ENCODE data around the gene ERP44. TPM values are rescaled to one million over a fixed set of nuclear protein-coding genes. Genes with fewer than 3 reads are reported as not detected.

The ERP44 gene
- total RNA-seq, 2 donors from 2014 or later = 10.7 to 11.5 TPM

- no peaks in the 10 kb centered on the region for H3K36me3 Mint-ChIP-seq
- ATAC-seq = no peak
- no peak overlapping the region for H3K27ac Mint-ChIP-seq
- H3K9me3 Mint-ChIP-seq = no peaks in the 10 kb centered on the region
- DNase-seq (ENCODE audit: low spot score in 2 of 2) = no peak
Observed at GRCh38 chr9:100058699-100059579, 39.9 kb downstream of the ERP44 start.

GRCh38 chr9:100057624-100058023, 41.2 kb downstream of the ERP44 start:
- ATAC-seq = no peak
- DNase-seq (ENCODE audit: low spot score in 2 of 2) = no peak
- Mint-ChIP-seq H3K27ac (no peak overlapping the region), H3K9me3 (no peaks in the 10 kb centered on the region), H3K36me3 (no peaks in the 10 kb centered on the region)

- no peak overlapping the region for H3K27ac Mint-ChIP-seq
- H3K9me3 Mint-ChIP-seq = no peaks in the 10 kb centered on the region
- DNase-seq (ENCODE audit: low spot score in 2 of 2) (no peak), ATAC-seq (no peak)
- H3K36me3 Mint-ChIP-seq = no peaks in the 10 kb centered on the region
Observed at GRCh38 chr9:100056561-100056960, 42.2 kb downstream of the ERP44 start.

GRCh38 chr9:100052375-100052774, 46.4 kb downstream of the ERP44 start:
- H3K36me3 Mint-ChIP-seq = peaks cover 0 to 5% of the 10 kb centered on the region in 2 donors
- no peak for ATAC-seq

GRCh38 chr9:100049551-100049950, 49.2 kb downstream of the ERP44 start:
- Mint-ChIP-seq H3K36me3 (peaks cover 7 to 12% of the 10 kb centered on the region in 2 donors), H3K27ac (no peak overlapping the region), H3K9me3 (no peaks in the 10 kb centered on the region)
- ATAC-seq (no peak), DNase-seq (ENCODE audit: low spot score in 2 of 2) (no peak)

More at GRCh38 chr9:100052375-100052774, 46.4 kb downstream of the ERP44 start:
- no peak for DNase-seq (ENCODE audit: low spot score in 2 of 2)
- no peaks in the 10 kb centered on the region for H3K9me3 Mint-ChIP-seq
- H3K27ac Mint-ChIP-seq = no peak overlapping the region

- Mint-ChIP-seq H3K9me3 (peaks cover 32 to 38% of the 10 kb centered on the region in 2 donors), H3K36me3 (peaks cover 61 to 71% of the 10 kb centered on the region in 2 donors), H3K27ac (no peak overlapping the region)
- DNase-seq (ENCODE audit: low spot score in 2 of 2) (no peak), ATAC-seq (no peak)
Observed at GRCh38 chr9:100038472-100038871, 60.3 kb downstream of the ERP44 start.

- Mint-ChIP-seq H3K27ac (no peak overlapping the region), H3K36me3 (peaks cover 27 to 49% of the 10 kb centered on the region in 2 donors), H3K9me3 (peaks cover 8 to 23% of the 10 kb centered on the region in 2 donors)
- no peak for DNase-seq (ENCODE audit: low spot score in 2 of 2)
- ATAC-seq = no peak
Observed at GRCh38 chr9:100033877-100034551, 64.8 kb downstream of the ERP44 start.

- DNase-seq (ENCODE audit: low spot score in 2 of 2) (no peak), ATAC-seq (no peak)
- peaks cover 0 to 9% of the 10 kb centered on the region in 2 donors for H3K9me3 Mint-ChIP-seq
- H3K36me3 Mint-ChIP-seq = peaks cover 9 to 32% of the 10 kb centered on the region in 2 donors
- peak overlapping the region in 1 of 2 donors; percentile 60 for H3K27ac Mint-ChIP-seq
Observed at GRCh38 chr9:100030548-100030947, 68.3 kb downstream of the ERP44 start.

GRCh38 chr9:100029251-100029650, 69.5 kb downstream of the ERP44 start:
- peaks cover 13 to 28% of the 10 kb centered on the region in 2 donors for H3K36me3 Mint-ChIP-seq
- no peaks in the 10 kb centered on the region for H3K9me3 Mint-ChIP-seq
- ATAC-seq (no peak), DNase-seq (ENCODE audit: low spot score in 2 of 2) (no peak)
- H3K27ac Mint-ChIP-seq = no peak overlapping the region

- Mint-ChIP-seq H3K9me3 (no peaks in the 10 kb centered on the region), H3K36me3 (peaks cover 8 to 19% of the 10 kb centered on the region in 2 donors), H3K27ac (no peak overlapping the region)
- ATAC-seq (peak; percentile 83 to 88), DNase-seq (ENCODE audit: low spot score in 2 of 2) (peak in 1 of 2 donors; percentile 68)
Observed at GRCh38 chr9:100028201-100028784, 70.5 kb downstream of the ERP44 start.

GRCh38 chr9:100027543-100027942, 71.3 kb downstream of the ERP44 start:
- H3K36me3 Mint-ChIP-seq = peaks cover 8 to 11% of the 10 kb centered on the region in 2 donors
- H3K9me3 Mint-ChIP-seq = no peaks in the 10 kb centered on the region
- DNase-seq (ENCODE audit: low spot score in 2 of 2) (no peak), ATAC-seq (no peak)
- no peak overlapping the region for H3K27ac Mint-ChIP-seq

- no peak for ATAC-seq
Observed at GRCh38 chr9:100021931-100022330, 76.9 kb downstream of the ERP44 start.

GRCh38 chr9:100020121-100020795, 78.5 kb downstream of the ERP44 start:
- ATAC-seq (no peak), DNase-seq (ENCODE audit: low spot score in 2 of 2) (no peak)
- Mint-ChIP-seq H3K9me3 (no peaks in the 10 kb centered on the region), H3K36me3 (peaks cover 5 to 11% of the 10 kb centered on the region in 2 donors), H3K27ac (peak overlapping the region in 1 of 2 donors; percentile 31)

More at GRCh38 chr9:100021931-100022330, 76.9 kb downstream of the ERP44 start:
- Mint-ChIP-seq H3K9me3 (no peaks in the 10 kb centered on the region), H3K36me3 (peaks cover 6 to 15% of the 10 kb centered on the region in 2 donors), H3K27ac (no peak overlapping the region)
- no peak for DNase-seq (ENCODE audit: low spot score in 2 of 2)

- ATAC-seq (no peak), DNase-seq (ENCODE audit: low spot score in 2 of 2) (no peak)
- Mint-ChIP-seq H3K36me3 (peaks cover 0 to 6% of the 10 kb centered on the region in 2 donors), H3K27ac (peak overlapping the region in 1 of 2 donors; percentile 24), H3K9me3 (no peaks in the 10 kb centered on the region)
Observed at GRCh38 chr9:100019541-100019940, 79.3 kb downstream of the ERP44 start.

GRCh38 chr9:100014846-100015245, 84.0 kb downstream of the ERP44 start:
- H3K27ac Mint-ChIP-seq = no peak overlapping the region
- no peaks in the 10 kb centered on the region for H3K9me3 Mint-ChIP-seq
- ATAC-seq (no peak), DNase-seq (ENCODE audit: low spot score in 2 of 2) (no peak)
- peaks cover 6 to 9% of the 10 kb centered on the region in 2 donors for H3K36me3 Mint-ChIP-seq

GRCh38 chr9:100013573-100013972, 85.2 kb downstream of the ERP44 start:
- H3K9me3 Mint-ChIP-seq = no peaks in the 10 kb centered on the region
- no peak overlapping the region for H3K27ac Mint-ChIP-seq
- no peak for ATAC-seq
- H3K36me3 Mint-ChIP-seq = peaks cover 0 to 9% of the 10 kb centered on the region in 2 donors
- no peak for DNase-seq (ENCODE audit: low spot score in 2 of 2)
